GM23248 (cell line): Measurements from ENCODE around the gene NFIL3.

Experiments used
- EZH2 ChIP-seq: fragments of 200-600 bp; sonication (generic); IDR thresholded peaks from 2 replicates; pipeline ENCODE4 v1.6.1; 2018; ENCODE audit warnings: antibody characterized with exemption, mild to moderate bottlenecking; ENCODE audit not compliant: insufficient read depth, poor library complexity, severe bottlenecking
- EZH2phosphoT487 ChIP-seq: fragments of 200-600 bp; sonication (generic); IDR thresholded peaks from 2 replicates; pipeline ENCODE4 v1.6.1; 2018; ENCODE audit warnings: antibody characterized with exemption, moderate library complexity, mild to moderate bottlenecking, low read depth; ENCODE audit not compliant: insufficient read depth

GRCh38 chr9:91384954-91385353, 38.7 kb downstream of the NFIL3 start:
- TF ChIP-seq EZH2 (no peak), EZH2phosphoT487 (no peak)
